Measurements from ENCODE around the gene OR10V1. TPM values are rescaled to one million over a fixed set of nuclear protein-coding genes. Genes with fewer than 3 reads are reported as not detected.

The OR10V1 gene
- total and polyA plus RNA-seq, 2 donors (not counting 1 experiment from before 2014, with no cell fraction given): not detected

GRCh38 chr11:59730896-59731565 is 17.4 kb upstream of the OR10V1 start:
- peaks cover 3% of the 10 kb centered on the region for H3K27me3 Mint-ChIP-seq
- no peak overlapping the region for H3K9ac ChIP-seq (ENCODE audit: low read length)

GRCh38 chr11:59729834-59730233 is 16.2 kb upstream of the OR10V1 start:
- H3K36me3 ChIP-seq (replicated peaks in 1 of 2; ENCODE audit: control extremely low read depth in 1 of 2, control insufficient read depth in 1 of 2, extremely low read depth in 1 of 2, insufficient read depth in 2 of 2, low read length in 1 of 2): no peaks in the 10 kb centered on the region
- POLR2A ChIA-PET: no interaction called here
- intact Hi-C loops (cut with micrococcal nuclease): no loop called here
- TF ChIP-seq CTCF (IDR thresholded peaks at IDR 0.05) (no peak), EZH2 (IDR thresholded peaks at IDR 0.05; ENCODE audit: borderline replicate concordance, insufficient read depth, low read depth, low read length, poor library complexity, severe bottlenecking) (no peak)
- WGBS (ENCODE audit: insufficient coverage): 100% methylated on average over 1 of the region's 5 CpGs
- H4K20me1 ChIP-seq (ENCODE audit: control insufficient read depth, insufficient read depth, low read length, poor library complexity, severe bottlenecking): no peaks in the 10 kb centered on the region
- Mint-ChIP-seq H3K27me3 (peaks cover 4% of the 10 kb centered on the region), H3K9me3 (ENCODE audit: insufficient read depth) (no peaks in the 10 kb centered on the region), H3K4me3 (no peak overlapping the region), H3K4me1 (no peaks in the 10 kb centered on the region), H3K27ac (no peak overlapping the region)
- H3K4me1 ChIP-seq (ENCODE audit: control insufficient read depth in 2 of 2, insufficient read depth in 2 of 2, low read length in 2 of 2): no peaks in the 10 kb centered on the region
- H3K27ac ChIP-seq (ENCODE audit: low read length in 2 of 2): no peak overlapping the region
- no peaks in the 10 kb centered on the region for H3K27me3 ChIP-seq (replicated peaks in 1 of 4; ENCODE audit: control extremely low read depth in 1 of 4, control insufficient read depth in 3 of 4, insufficient read depth in 4 of 4, low read length in 3 of 4)
- H3K4me3 ChIP-seq (ENCODE audit: control extremely low read depth in 1 of 5, extremely low read depth in 1 of 5, insufficient read depth in 1 of 5, low read depth in 2 of 5, low read length in 4 of 5): no peak overlapping the region
- no peak for DNase-seq
- ATAC-seq (ENCODE audit: low read depth): no peak
- H3K79me2 ChIP-seq (ENCODE audit: control insufficient read depth, insufficient read depth, low read length): no peaks in the 10 kb centered on the region
- no peak overlapping the region for H3K9ac ChIP-seq (ENCODE audit: low read length)
- H2AFZ ChIP-seq (ENCODE audit: insufficient read depth, low read depth, low read length, poor library complexity, severe bottlenecking): no peak overlapping the region
- CTCF ChIA-PET: no interaction called here
- H3K9me3 ChIP-seq (ENCODE audit: control extremely low read depth in 1 of 3, control insufficient read depth in 2 of 3, insufficient read depth in 1 of 3, low read length in 2 of 3): no peaks in the 10 kb centered on the region
- no peak overlapping the region for H3K4me2 ChIP-seq (replicated peaks; ENCODE audit: low read depth, low read length, poor library complexity, severe bottlenecking)

More at GRCh38 chr11:59730896-59731565, 17.4 kb upstream of the OR10V1 start:
- no peaks in the 10 kb centered on the region for H3K4me1 Mint-ChIP-seq
- Histone ChIP-seq H3K27me3 (replicated peaks in 1 of 4; ENCODE audit: control extremely low read depth in 1 of 4, control insufficient read depth in 3 of 4, insufficient read depth in 4 of 4, low read length in 3 of 4) (no peaks in the 10 kb centered on the region), H3K36me3 (replicated peaks in 1 of 2; ENCODE audit: control extremely low read depth in 1 of 2, control insufficient read depth in 1 of 2, extremely low read depth in 1 of 2, insufficient read depth in 2 of 2, low read length in 1 of 2) (no peaks in the 10 kb centered on the region), H3K4me1 (ENCODE audit: control insufficient read depth in 2 of 2, insufficient read depth in 2 of 2, low read length in 2 of 2) (no peaks in the 10 kb centered on the region), H3K9me3 (ENCODE audit: control extremely low read depth in 1 of 3, control insufficient read depth in 2 of 3, insufficient read depth in 1 of 3, low read length in 2 of 3) (no peaks in the 10 kb centered on the region), H4K20me1 (ENCODE audit: control insufficient read depth, insufficient read depth, low read length, poor library complexity, severe bottlenecking) (no peaks in the 10 kb centered on the region), H3K4me3 (ENCODE audit: control extremely low read depth in 1 of 5, extremely low read depth in 1 of 5, insufficient read depth in 1 of 5, low read depth in 2 of 5, low read length in 4 of 5) (no peak overlapping the region), H3K4me2 (replicated peaks; ENCODE audit: low read depth, low read length, poor library complexity, severe bottlenecking) (no peak overlapping the region), H2AFZ (ENCODE audit: insufficient read depth, low read depth, low read length, poor library complexity, severe bottlenecking) (no peak overlapping the region), H3K27ac (ENCODE audit: low read length in 2 of 2) (no peak overlapping the region), H3K79me2 (ENCODE audit: control insufficient read depth, insufficient read depth, low read length) (no peaks in the 10 kb centered on the region)
- TF ChIP-seq CTCF (IDR thresholded peaks at IDR 0.05) (no peak), EZH2 (IDR thresholded peaks at IDR 0.05; ENCODE audit: borderline replicate concordance, insufficient read depth, low read depth, low read length, poor library complexity, severe bottlenecking) (no peak)
- DNase-seq (no peak), ATAC-seq (ENCODE audit: low read depth) (no peak)
- no peaks in the 10 kb centered on the region for H3K9me3 Mint-ChIP-seq (ENCODE audit: insufficient read depth)
- no peak overlapping the region for H3K27ac Mint-ChIP-seq
- ChIA-PET POLR2A (no interaction called here), CTCF (no interaction called here)
- H3K4me3 Mint-ChIP-seq: no peak overlapping the region
- intact Hi-C loops (cut with micrococcal nuclease): no loop called here
- WGBS (ENCODE audit: insufficient coverage): 100% methylated on average over 2 of the region's 2 CpGs
